GM19238 (cell line): Measurements from ENCODE around the gene ITSN2.
A peak's percentile ranks its signal among the peaks of the same experiment; 100 is the strongest.

Experiments used
- DNase-seq: peaks from one replicate; pipeline ENCODE4 v3.0.0; 2011; ENCODE audit warnings: low spot score; ENCODE audit not compliant: insufficient read length

Gene ITSN2

DNA sequence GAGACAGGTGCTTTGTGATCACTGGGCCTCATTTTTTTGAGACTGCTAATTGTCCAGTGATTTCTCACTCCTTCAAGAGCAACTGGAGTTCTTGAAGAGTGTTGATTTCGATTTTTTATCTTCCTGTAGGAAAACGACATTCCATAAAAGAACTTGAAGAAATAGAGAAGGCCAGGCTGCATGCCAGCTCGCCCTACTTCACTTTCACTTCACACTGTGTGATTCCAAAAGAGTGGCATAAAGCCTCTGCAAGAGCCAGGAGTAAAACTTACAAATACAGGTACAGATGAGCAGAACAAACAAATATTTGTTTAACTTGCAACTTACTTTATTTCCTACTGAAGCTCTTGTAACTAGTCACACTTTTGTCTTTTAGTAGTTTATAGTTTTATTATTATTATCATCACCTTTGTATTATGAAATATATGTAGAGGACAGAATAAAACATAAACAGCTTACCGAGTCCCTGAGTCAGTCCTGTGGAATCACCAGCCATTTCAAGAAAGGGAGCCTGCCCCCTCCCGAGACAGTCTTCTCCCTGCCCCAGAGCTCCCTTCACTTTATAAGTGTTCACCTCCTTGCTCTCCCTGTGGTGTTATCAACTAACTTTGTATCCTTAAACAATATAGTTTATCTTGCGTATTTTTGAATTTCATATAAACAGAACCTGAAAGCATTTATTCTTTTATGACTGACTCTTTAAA lies 176.8 kb downstream of the ITSN2 start:
- no peak for DNase-seq

DNA sequence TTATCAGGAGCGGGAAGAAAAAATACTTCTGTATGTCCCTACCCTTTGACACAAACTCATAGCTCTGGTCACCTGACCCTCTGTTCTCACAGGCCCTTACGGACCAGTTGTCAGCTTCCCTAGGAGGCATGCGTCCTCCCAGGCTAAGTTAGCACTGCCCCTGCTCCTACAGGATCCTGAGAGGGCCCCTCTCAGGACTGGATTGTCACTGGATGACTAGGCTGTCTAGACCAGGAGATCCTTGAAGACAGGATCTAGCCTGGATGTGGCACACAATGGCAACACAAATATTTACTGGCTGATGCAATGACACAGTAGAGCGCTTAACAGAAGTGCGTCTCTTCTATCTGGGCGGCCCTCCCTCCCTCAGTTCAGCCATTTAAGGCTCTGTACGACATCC lies 177.8 kb downstream of the ITSN2 start:
- DNase-seq: no peak

DNA sequence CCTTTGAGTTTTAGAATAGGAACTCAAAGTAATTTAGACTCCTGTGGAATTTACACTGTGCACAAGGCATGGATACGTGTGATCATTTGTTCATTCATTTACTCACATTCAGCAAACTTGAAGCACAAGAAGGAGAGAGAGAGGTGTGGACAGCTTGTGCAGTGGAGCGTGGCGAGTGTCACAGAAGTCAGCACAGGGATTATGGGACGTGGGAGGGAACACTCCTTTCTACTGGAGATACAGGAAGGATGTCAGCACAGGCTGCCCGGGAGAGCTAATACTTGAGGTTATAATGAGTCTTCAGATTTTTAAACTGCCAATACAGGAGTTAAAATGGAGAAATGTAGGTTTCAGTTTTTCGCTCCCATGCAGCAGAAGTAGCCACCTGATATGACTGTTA lies 178.5 kb downstream of the ITSN2 start:
- no peak for DNase-seq

DNA sequence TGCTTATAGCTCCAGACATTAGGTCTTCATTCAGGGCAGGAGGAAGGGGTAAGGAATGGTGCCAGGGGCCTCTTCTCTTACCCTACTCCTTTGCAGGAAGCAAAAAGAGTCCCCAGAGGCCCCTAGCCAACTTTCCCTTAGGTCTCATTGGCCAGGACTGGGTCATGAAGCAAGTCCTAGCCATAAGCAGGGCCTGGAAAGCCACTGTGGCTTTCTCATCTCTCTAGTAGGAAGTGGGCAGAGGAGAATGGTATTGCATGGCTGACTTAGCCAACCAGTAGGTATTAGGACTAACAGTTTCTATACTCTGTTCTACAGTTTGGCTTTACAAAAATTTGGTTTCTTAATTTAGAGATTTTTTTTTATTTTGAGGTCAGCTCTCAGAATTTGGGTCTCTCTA lies 180.7 kb downstream of the ITSN2 start:
- DNase-seq: no peak

DNA sequence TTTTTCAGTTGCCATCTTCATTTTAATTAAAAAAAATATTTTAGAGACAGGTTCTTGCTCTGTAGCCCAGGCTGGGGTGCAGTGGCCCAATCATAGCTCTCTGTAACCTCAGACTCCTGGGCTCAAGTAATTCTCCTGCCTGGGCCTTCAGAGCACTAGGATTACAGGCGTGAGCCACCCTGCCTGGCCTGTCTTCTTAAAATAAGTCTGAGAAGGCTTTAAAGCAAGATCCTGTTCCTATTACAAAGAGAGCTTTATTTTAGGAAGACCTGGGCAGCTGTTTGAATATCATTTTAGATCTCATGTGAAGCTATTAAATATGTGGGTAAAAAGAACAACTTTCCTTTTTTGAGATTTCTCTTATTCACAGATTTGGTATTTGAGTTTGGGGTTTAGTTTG lies 184.0 kb downstream of the ITSN2 start:
- DNase-seq: no peak

DNA sequence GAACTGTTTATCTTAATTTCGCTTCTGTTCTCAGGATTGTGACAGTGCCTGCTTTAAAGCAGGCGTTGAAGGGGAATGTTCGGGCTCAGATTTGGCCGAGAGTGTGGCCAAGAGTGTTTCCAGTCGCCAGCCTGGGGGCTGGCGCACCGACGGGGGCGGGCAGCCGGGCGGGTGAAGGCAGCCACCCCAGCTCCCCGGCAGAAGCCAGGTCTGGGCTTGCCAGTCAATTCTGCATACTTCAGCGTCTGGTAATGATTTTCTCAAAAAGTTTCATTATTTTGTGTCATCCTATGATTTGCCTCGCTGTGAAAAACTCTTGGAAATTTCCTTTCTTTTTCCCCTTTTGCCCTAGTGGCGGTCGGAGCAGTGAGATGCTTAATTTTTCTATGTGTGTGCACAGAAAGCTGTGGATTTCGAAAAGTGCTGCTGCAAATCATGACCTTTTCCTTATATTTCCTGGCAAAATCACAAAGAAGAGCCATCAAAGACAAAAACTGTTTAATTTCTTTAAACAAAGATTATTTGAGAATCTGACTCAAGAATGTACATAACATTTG lies 184.6 kb downstream of the ITSN2 start:
- no peak for DNase-seq

GRCh38 chr2:24174851-24175277 lies 185.5 kb downstream of the ITSN2 start, which contains the start of gene FAM228A:
Gene FAM228A (plus strand): TSS chr2:24175053. CDS start chr2:24175481, 428 bp downstream.
- DNase-seq: no peak

- DNase-seq: no peak
These were observed 191.3 kb downstream of the ITSN2 start for GRCh38 chr2:24169023-24169422.

GRCh38 chr2:24164416-24164973 lies 195.8 kb downstream of the ITSN2 start:
- DNase-seq: peak; percentile 39

DNA sequence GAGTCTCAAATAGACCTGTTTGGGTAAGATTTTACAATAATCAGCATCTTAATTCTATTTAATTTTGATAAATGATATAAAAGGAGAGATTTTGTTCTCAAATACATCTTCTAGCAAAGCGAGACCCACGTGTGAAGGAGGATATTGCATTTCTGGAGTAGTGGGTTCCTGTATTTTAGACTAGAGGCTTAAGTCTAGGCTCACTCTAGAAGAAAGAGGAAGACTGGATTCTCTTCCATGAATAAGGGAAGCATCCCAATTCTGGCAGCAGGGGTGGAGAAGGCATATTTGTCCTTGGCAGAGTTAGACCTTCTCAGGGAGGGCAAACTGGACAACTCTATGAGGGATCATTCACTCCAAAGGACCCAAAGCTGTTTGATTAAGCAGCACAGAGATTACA lies 196.7 kb downstream of the ITSN2 start:
- DNase-seq: no peak

GRCh38 chr2:24163186-24163585 lies 197.2 kb downstream of the ITSN2 start:
- no peak for DNase-seq

DNA sequence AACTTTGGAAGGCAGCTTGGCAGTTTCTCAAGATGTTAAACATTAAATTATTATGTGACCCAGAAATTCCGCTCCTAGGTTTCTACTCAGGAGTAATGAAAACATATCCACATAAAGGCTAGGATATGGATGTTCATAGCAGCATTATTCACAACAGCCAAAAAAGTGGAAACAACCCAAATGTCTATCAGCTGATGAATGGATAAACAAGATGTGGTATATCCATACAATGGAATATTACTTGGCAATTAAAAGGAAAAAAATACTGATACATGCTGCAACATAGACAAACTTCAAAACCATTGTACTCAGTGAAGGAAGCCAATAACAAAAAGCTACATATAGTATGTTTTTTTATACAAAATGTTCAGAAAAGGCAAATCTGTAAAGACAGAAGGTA lies 197.8 kb downstream of the ITSN2 start:
- no peak for DNase-seq

DNA sequence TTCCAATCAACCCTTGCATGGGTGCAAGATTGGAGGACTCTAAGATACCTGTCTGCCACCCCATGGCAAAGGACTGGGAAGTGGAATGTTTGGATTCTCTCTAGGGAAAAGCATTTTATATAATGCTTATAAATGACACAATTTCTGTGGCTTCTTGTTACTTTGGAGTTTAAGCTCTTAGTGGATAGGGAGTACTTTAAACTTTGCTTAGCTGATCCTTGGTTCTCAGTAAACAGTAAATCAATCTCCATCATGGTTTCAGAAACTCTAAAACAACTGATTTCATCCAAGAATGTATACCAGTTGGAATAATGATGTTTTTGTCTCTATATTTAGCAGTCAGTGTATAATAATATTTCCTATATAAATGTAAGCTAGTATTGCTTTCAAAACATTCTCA lies 199.6 kb downstream of the ITSN2 start:
- DNase-seq: no peak

GRCh38 chr2:24159708-24160107 lies 200.6 kb downstream of the ITSN2 start:
- DNase-seq: no peak

- no peak for DNase-seq
These were observed 202.2 kb downstream of the ITSN2 start for GRCh38 chr2:24158131-24158530.

GRCh38 chr2:24153478-24153877 lies 206.9 kb downstream of the ITSN2 start:
- no peak for DNase-seq
